Astrocyte of the cerebellum (primary cell): ENCODE data around the gene TXK.
A peak's percentile ranks its signal among the peaks of the same experiment; 100 is the strongest.

Experiments
- DNase-seq: peaks from one replicate; pipeline ENCODE4 v3.0.0-alpha.2; 2011; ENCODE audit warnings: low read depth
- H3K4me3 ChIP-seq: 2 replicates; pipeline ENCODE4 v1.5.1; 2011; ENCODE audit warnings: mild to moderate bottlenecking, low read depth, low read length, moderate library complexity
- in situ Hi-C: cut with HindIII; loops from 2 replicates; pipeline ENCODE4 v1.10.0; 2017; ENCODE audit warnings: low sequenced_read_pairs
- TF ChIP-seq, protein P1 (sequence below): IDR thresholded peaks from 2 replicates; pipeline ENCODE4 v1.5.1; 2012; ENCODE audit warnings: low read length, low read depth, moderate library complexity, mild to moderate bottlenecking; ENCODE audit errors: missing control alignments

Gene TXK

DNA sequence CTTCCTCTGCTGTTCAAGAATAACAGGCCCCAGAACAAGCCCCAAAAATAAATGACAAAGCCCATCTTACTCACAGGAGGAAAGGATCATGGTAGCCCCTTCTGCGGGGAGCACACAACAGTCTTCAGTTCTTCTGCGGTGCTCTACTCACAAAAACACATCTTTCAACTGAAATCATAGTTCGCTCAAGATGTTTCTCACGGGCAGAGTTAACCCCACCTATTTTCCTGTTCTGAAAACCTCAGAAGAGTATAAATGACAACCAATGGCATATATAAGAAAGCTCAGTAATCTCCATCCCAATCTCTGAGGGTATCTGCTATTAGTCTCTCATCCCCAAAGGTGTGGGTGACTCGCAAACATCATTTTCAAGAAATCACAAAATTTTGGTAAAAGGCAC, at the start of gene TXK:
Gene TXK, minus strand, starts transcription at position 170 of the 400 bp plus-strand sequence. Its CDS starts 80 bp downstream, at position 90.
- no peak for DNase-seq
- TF ChIP-seq, protein P1, sequence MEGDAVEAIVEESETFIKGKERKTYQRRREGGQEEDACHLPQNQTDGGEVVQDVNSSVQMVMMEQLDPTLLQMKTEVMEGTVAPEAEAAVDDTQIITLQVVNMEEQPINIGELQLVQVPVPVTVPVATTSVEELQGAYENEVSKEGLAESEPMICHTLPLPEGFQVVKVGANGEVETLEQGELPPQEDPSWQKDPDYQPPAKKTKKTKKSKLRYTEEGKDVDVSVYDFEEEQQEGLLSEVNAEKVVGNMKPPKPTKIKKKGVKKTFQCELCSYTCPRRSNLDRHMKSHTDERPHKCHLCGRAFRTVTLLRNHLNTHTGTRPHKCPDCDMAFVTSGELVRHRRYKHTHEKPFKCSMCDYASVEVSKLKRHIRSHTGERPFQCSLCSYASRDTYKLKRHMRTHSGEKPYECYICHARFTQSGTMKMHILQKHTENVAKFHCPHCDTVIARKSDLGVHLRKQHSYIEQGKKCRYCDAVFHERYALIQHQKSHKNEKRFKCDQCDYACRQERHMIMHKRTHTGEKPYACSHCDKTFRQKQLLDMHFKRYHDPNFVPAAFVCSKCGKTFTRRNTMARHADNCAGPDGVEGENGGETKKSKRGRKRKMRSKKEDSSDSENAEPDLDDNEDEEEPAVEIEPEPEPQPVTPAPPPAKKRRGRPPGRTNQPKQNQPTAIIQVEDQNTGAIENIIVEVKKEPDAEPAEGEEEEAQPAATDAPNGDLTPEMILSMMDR: no peak
- no peak within 1 kb of the TSS for H3K4me3 ChIP-seq
- in situ Hi-C loops: no loop called here

DNA sequence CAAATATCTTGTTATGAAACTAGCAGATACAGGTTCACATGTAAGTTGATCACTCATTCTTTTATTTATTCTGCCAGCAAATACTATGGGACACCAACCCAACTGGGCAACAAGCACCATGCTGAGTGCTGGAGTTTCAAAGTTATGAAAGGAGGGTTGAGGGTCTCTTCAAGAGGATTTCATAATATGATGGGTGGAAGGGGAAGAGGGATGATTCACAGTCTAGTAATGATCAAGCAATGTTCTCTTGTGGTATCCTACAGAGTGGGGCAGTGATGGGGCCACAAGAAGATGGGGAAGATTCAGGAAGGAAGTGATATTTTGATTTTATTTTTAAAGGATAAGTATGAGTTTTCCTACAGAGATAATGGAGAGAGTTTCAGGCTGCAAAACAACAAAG, 46.2 kb upstream of the TXK start:
- H3K4me3 ChIP-seq: no peak overlapping the region
- TF ChIP-seq, protein P1: no peak
- in situ Hi-C loops: no loop called here
- no peak for DNase-seq

DNA sequence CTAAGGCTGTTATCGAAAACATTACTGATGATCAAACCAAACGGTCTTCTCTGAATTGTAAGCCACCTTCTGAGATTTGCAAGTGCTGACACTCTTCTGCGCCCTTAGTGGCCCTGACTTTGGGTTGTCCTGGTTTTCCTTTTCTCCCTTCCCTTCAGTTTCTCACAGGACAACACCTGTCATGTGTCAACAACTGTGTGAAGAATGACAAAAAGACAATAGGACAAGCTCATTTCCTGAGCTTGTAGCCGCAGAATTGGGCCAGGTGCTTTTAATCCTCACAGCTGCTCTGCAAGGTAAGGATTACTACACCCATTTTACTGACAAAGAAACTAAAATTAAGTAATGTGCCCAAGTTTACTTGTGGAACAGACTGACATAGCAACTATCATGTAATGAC, 44.9 kb upstream of the TXK start:
- H3K4me3 ChIP-seq: no peak overlapping the region
- TF ChIP-seq, protein P1: no peak
- DNase-seq: no peak
- in situ Hi-C loops: no loop called here

DNA sequence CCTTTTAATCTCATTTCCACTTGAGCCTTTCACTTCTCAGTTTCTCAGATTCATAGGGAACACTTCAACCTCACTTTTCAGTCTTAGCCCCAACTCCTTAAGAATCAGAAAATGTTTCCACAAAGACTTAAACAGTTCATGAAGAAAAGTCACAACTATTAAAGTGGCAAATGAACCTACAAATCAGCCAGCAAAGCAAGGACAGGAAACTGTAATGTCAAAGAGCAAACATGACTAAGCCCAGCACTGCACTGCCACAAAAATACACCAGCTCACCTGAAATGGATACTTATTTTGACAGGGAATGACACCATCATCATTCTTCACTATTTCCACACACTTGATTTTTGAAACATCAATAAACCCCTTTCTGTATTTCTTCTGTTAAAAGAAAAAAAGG, 41.8 kb upstream of the TXK start:
- H3K4me3 ChIP-seq: no peak overlapping the region
- TF ChIP-seq, protein P1: no peak
- no peak for DNase-seq
- in situ Hi-C loops: no loop called here

DNA sequence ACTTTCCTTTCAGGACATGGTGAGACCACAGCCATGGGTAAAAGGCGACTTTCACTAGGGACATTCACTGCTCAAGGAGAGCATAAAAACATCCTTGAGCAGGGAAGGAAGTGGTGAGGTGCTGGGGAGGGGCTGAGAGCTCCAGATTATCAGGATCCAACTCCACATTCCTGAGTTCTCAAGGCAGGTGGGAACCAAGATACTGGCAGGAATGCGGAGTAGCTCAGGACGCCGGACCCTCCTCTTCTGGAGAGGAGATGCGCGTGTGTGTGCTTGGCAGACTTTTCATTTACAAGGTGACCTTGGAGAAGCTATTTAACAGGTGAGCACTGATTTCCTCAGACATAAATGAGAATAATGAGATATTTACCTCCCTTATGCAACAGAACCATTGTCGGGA, 41.3 kb upstream of the TXK start:
- TF ChIP-seq, protein P1: no peak
- DNase-seq: no peak
- in situ Hi-C loops: no loop called here
- H3K4me3 ChIP-seq: no peak overlapping the region

DNA sequence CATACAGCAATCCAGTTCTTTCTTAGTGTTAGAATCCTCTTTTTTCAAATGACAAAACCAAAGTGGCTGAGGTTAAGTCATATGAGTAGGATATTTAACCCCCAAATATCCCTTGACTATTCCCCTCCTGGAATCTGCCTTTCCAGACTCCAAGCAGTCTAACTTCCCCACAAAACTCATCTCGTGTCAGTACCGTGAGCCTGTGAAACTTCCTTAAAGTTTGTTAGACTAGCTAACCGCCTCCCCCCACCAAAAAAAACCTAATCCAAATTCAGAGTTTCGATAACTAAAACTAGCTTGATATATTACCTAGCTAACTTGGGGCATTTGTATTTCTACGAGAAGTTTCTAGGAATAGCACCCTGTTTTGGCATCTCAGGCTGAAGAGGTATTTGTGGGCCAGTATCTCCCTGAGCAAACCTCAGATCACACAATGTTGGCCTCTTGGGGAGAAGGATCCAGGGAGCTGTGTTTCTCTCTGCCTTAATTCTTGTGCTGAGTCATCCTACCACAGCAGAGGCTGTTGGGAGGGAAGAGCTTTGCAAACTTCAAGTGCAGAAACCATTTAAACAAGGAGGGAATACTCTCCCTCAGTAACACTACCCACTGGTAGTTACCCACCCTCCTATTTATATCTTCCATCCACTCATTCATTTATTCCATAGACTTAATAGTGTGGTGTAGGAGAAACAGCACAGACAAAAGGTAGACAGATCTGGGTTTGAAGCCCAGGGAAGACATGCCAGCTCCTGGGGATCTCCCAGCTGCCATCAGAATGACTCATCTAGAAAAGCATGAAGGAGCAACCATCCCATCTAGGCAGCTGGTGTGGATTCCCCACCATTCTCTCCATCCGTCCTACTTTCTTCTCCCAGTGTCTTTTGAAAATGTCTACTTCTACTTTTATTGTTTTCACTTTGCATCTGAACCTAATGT, 39.3 kb upstream of the TXK start:
- in situ Hi-C loops: no loop called here
- TF ChIP-seq, protein P1: no peak
- peak; percentile 58 for DNase-seq
- H3K4me3 ChIP-seq: no peak overlapping the region
